Measurements from ENCODE around the gene IL1RAPL2. TPM values are rescaled to one million over a fixed set of nuclear protein-coding genes. Genes with fewer than 3 reads are reported as not detected.

The IL1RAPL2 gene
- total RNA-seq, 1 experiment from 2014 or later = not detected

GRCh38 chrX:105269386-105269785 is 703.4 kb downstream of the IL1RAPL2 start:
- DNase-seq (ENCODE audit: low read depth in 1 of 2, low spot score in 2 of 2) = no peak
- H3K27me3 ChIP-seq (replicated peaks) = no peaks in the 10 kb centered on the region
- no peaks in the 10 kb centered on the region for H3K9me3 ChIP-seq (replicated peaks)
- H3K4me1 ChIP-seq (replicated peaks) = no peaks in the 10 kb centered on the region
- no peak overlapping the region for H3K27ac ChIP-seq
- H3K4me3 ChIP-seq = no peak overlapping the region
- H3K36me3 ChIP-seq = no peaks in the 10 kb centered on the region

DNA sequence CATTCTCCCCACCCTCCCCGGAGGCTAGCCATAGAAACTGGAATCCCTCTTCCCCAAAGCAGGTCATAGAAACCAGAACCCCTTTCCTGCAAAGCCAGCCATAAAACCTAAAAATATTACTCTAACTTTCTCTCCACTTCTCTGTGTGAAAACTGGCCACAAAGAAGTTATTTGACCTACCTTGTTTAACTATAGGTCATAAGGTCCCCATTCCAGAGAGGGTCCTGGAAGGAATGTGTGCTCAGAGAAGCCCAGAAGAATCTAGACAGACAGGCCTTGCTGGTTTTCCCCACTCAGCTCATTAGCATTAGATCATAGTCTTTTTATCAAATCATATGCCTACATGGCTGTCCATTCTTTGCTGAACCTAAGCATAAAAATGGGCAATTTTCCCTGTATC is 707.3 kb downstream of the IL1RAPL2 start:
- no peak overlapping the region for H3K27ac ChIP-seq
- no peaks in the 10 kb centered on the region for H3K4me1 ChIP-seq (replicated peaks)
- H3K9me3 ChIP-seq (replicated peaks) = no peaks in the 10 kb centered on the region
- no peaks in the 10 kb centered on the region for H3K27me3 ChIP-seq (replicated peaks)
- no peaks in the 10 kb centered on the region for H3K36me3 ChIP-seq
- no peak overlapping the region for H3K4me3 ChIP-seq
- no peak for DNase-seq (ENCODE audit: low read depth in 1 of 2, low spot score in 2 of 2)

DNA sequence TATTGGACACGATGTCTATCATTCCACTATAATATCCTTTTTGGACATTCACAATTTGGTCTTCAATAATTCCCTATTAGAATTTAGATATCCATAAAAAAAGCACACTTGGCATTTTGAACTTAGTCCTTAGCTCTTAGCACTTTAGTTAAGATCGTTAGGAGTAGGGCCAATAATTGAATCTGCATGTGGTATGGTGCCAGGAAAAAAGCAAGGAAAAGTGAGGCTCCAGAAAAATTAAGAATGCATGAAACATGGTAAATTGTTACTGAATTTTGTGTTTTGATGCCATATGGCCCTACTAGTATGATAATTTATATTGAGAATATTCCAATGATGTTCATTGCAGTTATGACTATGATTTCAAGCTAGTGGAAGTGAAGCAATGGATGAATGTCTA is 708.1 kb downstream of the IL1RAPL2 start:
- H3K9me3 ChIP-seq (replicated peaks) = no peaks in the 10 kb centered on the region
- no peak overlapping the region for H3K27ac ChIP-seq
- no peak overlapping the region for H3K4me3 ChIP-seq
- no peaks in the 10 kb centered on the region for H3K4me1 ChIP-seq (replicated peaks)
- no peaks in the 10 kb centered on the region for H3K36me3 ChIP-seq
- no peak for DNase-seq (ENCODE audit: low read depth in 1 of 2, low spot score in 2 of 2)
- no peaks in the 10 kb centered on the region for H3K27me3 ChIP-seq (replicated peaks)

DNA sequence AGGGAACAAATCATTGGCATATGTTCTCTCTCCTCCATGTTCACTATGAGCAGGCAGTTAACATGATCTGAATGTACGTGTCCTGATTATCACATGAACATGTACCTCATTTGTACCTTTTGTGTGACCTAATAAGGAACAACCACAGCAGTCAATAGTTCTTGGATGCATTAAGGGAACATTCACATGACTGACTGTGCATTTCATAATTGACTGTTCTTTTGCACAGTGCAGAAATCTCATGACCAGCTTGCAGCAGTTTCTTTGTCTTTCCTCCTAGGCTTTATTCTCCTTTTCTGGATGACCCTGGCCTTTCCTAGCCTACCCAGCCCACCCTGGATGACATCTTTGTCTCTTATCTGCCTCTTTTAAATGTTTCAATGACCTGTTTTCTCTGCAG is 711.1 kb downstream of the IL1RAPL2 start:
- Histone ChIP-seq H3K36me3 (no peaks in the 10 kb centered on the region), H3K4me3 (no peak overlapping the region), H3K27ac (no peak overlapping the region), H3K27me3 (replicated peaks) (no peaks in the 10 kb centered on the region), H3K9me3 (replicated peaks) (no peaks in the 10 kb centered on the region), H3K4me1 (replicated peaks) (no peaks in the 10 kb centered on the region)
- DNase-seq (ENCODE audit: low read depth in 1 of 2, low spot score in 2 of 2) = no peak

GRCh38 chrX:105282077-105282476 is 716.1 kb downstream of the IL1RAPL2 start:
- Histone ChIP-seq H3K4me1 (replicated peaks) (no peaks in the 10 kb centered on the region), H3K27ac (no peak overlapping the region), H3K9me3 (replicated peaks) (no peaks in the 10 kb centered on the region), H3K36me3 (no peaks in the 10 kb centered on the region), H3K4me3 (no peak overlapping the region), H3K27me3 (replicated peaks) (no peaks in the 10 kb centered on the region)
- no peak for DNase-seq (ENCODE audit: low read depth in 1 of 2, low spot score in 2 of 2)

DNA sequence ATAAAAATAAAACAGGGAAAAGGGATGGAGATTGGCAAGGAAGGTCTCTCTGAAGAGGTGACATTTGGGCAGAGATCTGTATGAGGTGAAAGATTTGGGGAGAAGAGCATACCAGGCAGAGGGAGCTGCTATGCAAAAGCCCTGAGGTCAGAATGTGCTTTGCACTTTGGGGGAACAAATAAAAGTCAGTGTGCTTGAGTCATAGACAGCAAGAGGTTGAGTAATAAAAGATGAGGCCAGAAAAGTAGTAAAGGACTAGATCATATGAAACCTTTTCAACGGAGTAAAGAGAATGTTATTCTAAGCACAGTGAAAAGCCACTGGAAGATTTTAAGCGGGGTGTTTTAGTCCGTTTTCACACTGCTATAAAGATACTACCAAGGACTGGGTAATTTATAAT is 731.0 kb downstream of the IL1RAPL2 start:
- Histone ChIP-seq H3K4me3 (no peak overlapping the region), H3K27me3 (replicated peaks) (no peaks in the 10 kb centered on the region), H3K27ac (no peak overlapping the region), H3K36me3 (no peaks in the 10 kb centered on the region), H3K9me3 (replicated peaks) (no peaks in the 10 kb centered on the region), H3K4me1 (replicated peaks) (no peaks in the 10 kb centered on the region)
- no peak for DNase-seq (ENCODE audit: low read depth in 1 of 2, low spot score in 2 of 2)

DNA sequence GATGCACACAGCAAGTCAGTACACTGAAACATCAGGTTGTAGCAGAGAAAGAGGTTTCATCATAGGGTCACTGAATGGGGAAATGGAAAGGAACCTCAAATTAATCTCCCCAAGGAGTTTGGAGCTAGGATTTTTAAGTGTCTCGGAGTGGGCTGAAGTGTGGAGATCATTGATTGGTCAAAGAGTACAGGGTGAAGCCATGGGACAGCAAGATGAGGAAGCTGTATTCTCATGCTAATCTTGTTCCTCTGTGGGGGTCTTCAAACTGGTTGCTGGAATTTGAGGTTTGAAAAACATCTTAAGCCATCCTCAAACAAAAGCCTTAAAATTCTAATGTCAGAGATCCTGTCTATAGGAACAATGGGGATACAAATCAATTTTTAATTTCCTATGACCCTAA is 733.3 kb downstream of the IL1RAPL2 start:
- no peak overlapping the region for H3K27ac ChIP-seq
- no peaks in the 10 kb centered on the region for H3K9me3 ChIP-seq (replicated peaks)
- no peaks in the 10 kb centered on the region for H3K27me3 ChIP-seq (replicated peaks)
- no peak overlapping the region for H3K4me3 ChIP-seq
- DNase-seq (ENCODE audit: low read depth in 1 of 2, low spot score in 2 of 2) = no peak
- no peaks in the 10 kb centered on the region for H3K36me3 ChIP-seq
- H3K4me1 ChIP-seq (replicated peaks) = no peaks in the 10 kb centered on the region

DNA sequence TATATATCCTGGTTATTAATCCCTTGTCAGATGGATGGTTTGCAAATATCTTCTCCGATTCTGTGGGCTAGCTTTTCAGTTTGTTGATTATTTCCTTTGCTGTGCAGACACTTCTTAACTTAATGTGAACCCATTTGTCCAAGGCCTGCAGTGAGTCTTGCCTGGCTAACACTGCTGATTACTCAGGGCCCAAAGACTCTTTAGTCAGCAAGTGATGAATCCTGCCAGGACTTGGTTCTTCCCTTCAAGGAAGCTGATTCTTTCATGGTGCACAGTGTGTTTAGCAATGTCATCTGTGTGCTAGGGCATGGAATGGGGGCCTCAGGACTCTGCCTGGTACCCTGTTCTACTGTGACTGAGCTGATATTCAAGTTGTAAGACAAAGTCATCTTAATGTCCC is 736.2 kb downstream of the IL1RAPL2 start:
- H3K4me3 ChIP-seq = no peak overlapping the region
- H3K27ac ChIP-seq = no peak overlapping the region
- no peak for DNase-seq (ENCODE audit: low read depth in 1 of 2, low spot score in 2 of 2)
- no peaks in the 10 kb centered on the region for H3K36me3 ChIP-seq
- no peaks in the 10 kb centered on the region for H3K4me1 ChIP-seq (replicated peaks)
- no peaks in the 10 kb centered on the region for H3K27me3 ChIP-seq (replicated peaks)
- H3K9me3 ChIP-seq (replicated peaks) = no peaks in the 10 kb centered on the region

DNA sequence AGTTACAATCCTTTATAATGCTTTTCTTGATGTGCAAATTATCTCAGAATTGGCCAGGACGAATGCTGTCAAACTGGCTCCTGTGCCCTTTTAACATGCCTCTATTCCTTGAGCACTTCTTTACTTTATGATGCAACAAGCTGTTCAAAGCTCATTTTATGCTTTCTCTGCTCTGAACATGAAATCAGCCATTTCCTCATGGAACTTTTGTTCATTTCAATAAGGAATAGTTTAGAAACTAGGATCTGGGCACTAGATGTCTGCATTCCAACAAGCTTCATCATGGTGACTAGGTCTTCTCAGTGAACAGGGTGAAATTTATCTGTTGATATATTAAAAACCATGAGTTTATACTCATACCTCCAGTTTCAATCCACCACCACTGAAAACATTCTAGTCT is 741.8 kb downstream of the IL1RAPL2 start:
- no peak for DNase-seq (ENCODE audit: low read depth in 1 of 2, low spot score in 2 of 2)
- Histone ChIP-seq H3K9me3 (replicated peaks) (no peaks in the 10 kb centered on the region), H3K4me1 (replicated peaks) (no peaks in the 10 kb centered on the region), H3K36me3 (no peaks in the 10 kb centered on the region), H3K4me3 (no peak overlapping the region), H3K27ac (no peak overlapping the region), H3K27me3 (replicated peaks) (no peaks in the 10 kb centered on the region)

GRCh38 chrX:105313596-105313995 is 747.6 kb downstream of the IL1RAPL2 start:
- DNase-seq (ENCODE audit: low read depth in 1 of 2, low spot score in 2 of 2) = no peak

GRCh38 chrX:105314458-105314857 is 748.5 kb downstream of the IL1RAPL2 start:
- no peaks in the 10 kb centered on the region for H3K36me3 ChIP-seq
- H3K4me1 ChIP-seq (replicated peaks) = no peaks in the 10 kb centered on the region
- H3K27ac ChIP-seq = no peak overlapping the region
- no peaks in the 10 kb centered on the region for H3K27me3 ChIP-seq (replicated peaks)
- H3K4me3 ChIP-seq = no peak overlapping the region
- no peak for DNase-seq (ENCODE audit: low read depth in 1 of 2, low spot score in 2 of 2)
- no peaks in the 10 kb centered on the region for H3K9me3 ChIP-seq (replicated peaks)

More at GRCh38 chrX:105313596-105313995, 747.6 kb downstream of the IL1RAPL2 start:
- Histone ChIP-seq H3K4me1 (replicated peaks) (no peaks in the 10 kb centered on the region), H3K36me3 (no peaks in the 10 kb centered on the region), H3K9me3 (replicated peaks) (no peaks in the 10 kb centered on the region), H3K4me3 (no peak overlapping the region), H3K27ac (no peak overlapping the region), H3K27me3 (replicated peaks) (no peaks in the 10 kb centered on the region)

DNA sequence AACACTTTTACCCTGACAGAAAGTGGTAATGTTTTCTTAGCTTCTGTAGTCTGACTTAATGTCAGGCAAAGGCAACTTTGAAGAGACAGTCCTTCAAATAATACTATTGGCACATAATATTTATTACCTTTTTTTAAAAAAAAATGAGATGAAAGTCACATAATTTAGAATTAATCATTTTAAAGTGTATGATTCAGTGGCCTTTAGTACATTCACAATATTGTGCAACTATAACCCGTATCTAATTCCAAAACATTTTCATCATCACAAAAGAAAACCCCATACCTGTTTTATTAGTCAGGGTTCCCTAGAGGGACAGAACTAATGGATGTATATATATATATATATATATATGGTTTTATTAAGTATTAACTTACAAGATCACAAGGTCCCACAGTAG is 749.2 kb downstream of the IL1RAPL2 start:
- Histone ChIP-seq H3K27ac (no peak overlapping the region), H3K36me3 (no peaks in the 10 kb centered on the region), H3K27me3 (replicated peaks) (no peaks in the 10 kb centered on the region), H3K4me1 (replicated peaks) (no peaks in the 10 kb centered on the region), H3K9me3 (replicated peaks) (no peaks in the 10 kb centered on the region), H3K4me3 (no peak overlapping the region)
- no peak for DNase-seq (ENCODE audit: low read depth in 1 of 2, low spot score in 2 of 2)

- H3K36me3 ChIP-seq = no peaks in the 10 kb centered on the region
- no peaks in the 10 kb centered on the region for H3K9me3 ChIP-seq (replicated peaks)
- H3K27me3 ChIP-seq (replicated peaks) = no peaks in the 10 kb centered on the region
- no peak overlapping the region for H3K27ac ChIP-seq
- no peaks in the 10 kb centered on the region for H3K4me1 ChIP-seq (replicated peaks)
- no peak overlapping the region for H3K4me3 ChIP-seq
- DNase-seq (ENCODE audit: low read depth in 1 of 2, low spot score in 2 of 2) = no peak
These were observed 751.1 kb downstream of the IL1RAPL2 start for GRCh38 chrX:105317117-105317516.

GRCh38 chrX:105323928-105324327 is 757.9 kb downstream of the IL1RAPL2 start:
- H3K27me3 ChIP-seq (replicated peaks) = no peaks in the 10 kb centered on the region
- no peak overlapping the region for H3K4me3 ChIP-seq
- H3K4me1 ChIP-seq (replicated peaks) = no peaks in the 10 kb centered on the region
- no peaks in the 10 kb centered on the region for H3K9me3 ChIP-seq (replicated peaks)
- no peak overlapping the region for H3K27ac ChIP-seq
- no peak for DNase-seq (ENCODE audit: low read depth in 1 of 2, low spot score in 2 of 2)
- H3K36me3 ChIP-seq = no peaks in the 10 kb centered on the region

DNA sequence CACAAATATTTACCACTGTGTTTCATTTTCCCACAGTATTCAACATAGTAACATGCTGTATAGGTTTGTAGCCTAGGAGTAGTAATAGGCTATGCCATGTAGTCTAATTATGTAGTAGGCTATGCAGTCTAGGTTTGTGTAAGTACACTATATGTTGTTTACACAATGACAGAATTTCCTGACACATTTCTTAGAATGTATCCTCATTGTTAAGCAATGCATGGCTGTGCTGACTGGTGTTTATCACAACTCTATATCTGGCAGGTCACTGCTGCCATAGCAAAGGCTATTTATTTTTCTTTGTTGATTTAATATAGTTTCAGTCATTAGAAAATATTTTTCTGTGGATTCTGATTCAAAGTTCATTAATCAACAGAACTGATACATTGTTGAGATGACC is 762.8 kb downstream of the IL1RAPL2 start:
- Histone ChIP-seq H3K36me3 (no peaks in the 10 kb centered on the region), H3K4me1 (replicated peaks) (no peaks in the 10 kb centered on the region)

More for the DNA sequence above, 762.8 kb downstream of the IL1RAPL2 start:
- Histone ChIP-seq H3K9me3 (replicated peaks) (no peaks in the 10 kb centered on the region), H3K27me3 (replicated peaks) (no peaks in the 10 kb centered on the region), H3K27ac (no peak overlapping the region), H3K4me3 (no peak overlapping the region)
- DNase-seq (ENCODE audit: low read depth in 1 of 2, low spot score in 2 of 2) = no peak

All from SJSA1 (cell line).